Endothelial cell of umbilical vein (primary cell): ENCODE results near the gene CXCL6. TPM values are rescaled to one million over a fixed set of nuclear protein-coding genes. Genes with fewer than 3 reads are reported as not detected.

ENCODE experiments used
- BruUV-seq: library from RNA; stranded (reverse); fragments of 400-500 nt; replicated peaks from 2 replicates; lab custom pipeline; 2021; lab: Mats Ljungman, UMichigan
- CTCF ChIA-PET: fragments of 300-600, 350-600 bp; sonication (Branson Sonifier 250); formaldehyde crosslinking; loops from one replicate; lab custom pipeline; 2021; ENCODE audit warnings: antibody characterized with exemption, inconsistent platforms; lab: Charles Lee
- POLR2A ChIA-PET: fragments of 300-600, 350-600 bp; sonication (Branson Sonifier 250); formaldehyde crosslinking; loops from one replicate; lab custom pipeline; 2021; ENCODE audit warnings: antibody characterized with exemption, inconsistent platforms; lab: Charles Lee
- DNase-seq: peaks from one replicate; pipeline ENCODE4 v3.0.0-alpha.2; 2011; ENCODE audit warnings: low read depth, low spot score
- FAIRE-seq: peaks from 2 replicates; lab custom pipeline; 2011; peaks lifted over from hg19 to GRCh38; lab: Jason Lieb, UNC
- H2AFZ ChIP-seq: 2 replicates; pipeline ENCODE4 v1.6.0; 2012; ENCODE audit warnings: low read depth, low read length, control low read depth, inconsistent platforms
- H3K27ac ChIP-seq: 2 replicates; pipeline ENCODE4 v1.5.1; 2011; ENCODE audit warnings: low read depth, mild to moderate bottlenecking, control low read depth, low read length, moderate library complexity; ENCODE audit not compliant: insufficient read depth
- H3K27me3 ChIP-seq, 2 experiments: 2 replicates each; pipeline versions ENCODE4 v1.6.0 to v1.6.1; 2011; ENCODE audit warnings: low read length in 2 of 2, mixed read lengths in 1 of 2; ENCODE audit not compliant: control insufficient read depth in 2 of 2, insufficient read depth in 2 of 2
- H3K36me3 ChIP-seq, 2 experiments: 2 replicates in 1 of 2; 3 replicates in 1 of 2; pipeline ENCODE4 v1.5.1; 2011; ENCODE audit warnings: low read length in 2 of 2, mild to moderate bottlenecking in 1 of 2, moderate library complexity in 1 of 2; ENCODE audit not compliant: control insufficient read depth in 2 of 2, insufficient read depth in 2 of 2; ENCODE audit errors: extremely low read depth in 1 of 2
- H3K4me1 ChIP-seq: 3 replicates; pipeline ENCODE4 v1.5.1; 2011; ENCODE audit warnings: mild to moderate bottlenecking, low read length; ENCODE audit not compliant: control insufficient read depth, insufficient read depth; ENCODE audit errors: extremely low read depth
- H3K4me2 ChIP-seq: 2 replicates; pipeline ENCODE4 v1.6.1; 2011; ENCODE audit warnings: low read length, control low read depth, mixed read lengths; ENCODE audit not compliant: insufficient read depth
- H3K4me3 ChIP-seq, 3 experiments: fragments of 200-600 bp in 1 of 3; sonication (generic), shearing (Covaris generic) in 1 of 3; replicated peaks in 1 of 3; 2 replicates each; pipeline ENCODE4 v1.5.1; 2011 to 2016; ENCODE audit warnings: control low read depth in 3 of 3, low read length in 3 of 3, mild to moderate bottlenecking in 2 of 3, inconsistent platforms in 1 of 3, low read depth in 1 of 3, moderate library complexity in 1 of 3; ENCODE audit not compliant: insufficient read depth in 1 of 3
- H3K79me2 ChIP-seq: 2 replicates; pipeline ENCODE4 v1.6.0; 2012; ENCODE audit warnings: low read length, inconsistent platforms; ENCODE audit not compliant: control insufficient read depth, insufficient read depth
- H3K9ac ChIP-seq: replicated peaks from 2 replicates; pipeline ENCODE3; 2011; ENCODE audit warnings: low read length, control low read depth; ENCODE audit not compliant: insufficient read depth; ENCODE audit errors: extremely low read depth
- H3K9me1 ChIP-seq: replicated peaks from 3 replicates; pipeline ENCODE4 v1.6.0; 2011; ENCODE audit warnings: mild to moderate bottlenecking, low read length; ENCODE audit not compliant: control insufficient read depth, insufficient read depth; ENCODE audit errors: extremely low read depth
- H3K9me3 ChIP-seq: replicated peaks from 2 replicates; pipeline ENCODE4 v1.5.1; 2012; ENCODE audit warnings: low read length, inconsistent platforms; ENCODE audit not compliant: control insufficient read depth, insufficient read depth
- H4K20me1 ChIP-seq: replicated peaks from 2 replicates; pipeline ENCODE3; 2011; ENCODE audit warnings: mild to moderate bottlenecking, low read length; ENCODE audit not compliant: control insufficient read depth, insufficient read depth; ENCODE audit errors: extremely low read depth
- EZH2 ChIP-seq: IDR thresholded peaks from 2 replicates; pipeline ENCODE4 v1.6.1; 2012; ENCODE audit warnings: borderline replicate concordance, low read depth, mild to moderate bottlenecking, moderate library complexity, low read length, inconsistent platforms; ENCODE audit not compliant: severe bottlenecking
- FOS ChIP-seq: IDR thresholded peaks from 2 replicates; pipeline ENCODE4 v1.6.1; 2011; ENCODE audit warnings: mild to moderate bottlenecking, low read length, moderate library complexity, borderline replicate concordance; ENCODE audit not compliant: insufficient read depth
- GATA2 ChIP-seq: IDR thresholded peaks from 2 replicates; pipeline ENCODE4 v1.7.0; 2011; ENCODE audit warnings: low read depth, mild to moderate bottlenecking, moderate library complexity, mixed read lengths, low read length; ENCODE audit not compliant: insufficient read length, insufficient read depth
- JUN ChIP-seq: IDR thresholded peaks from 2 replicates; pipeline ENCODE4 v1.6.1; 2011; ENCODE audit warnings: borderline replicate concordance, low read depth; ENCODE audit not compliant: insufficient read length, insufficient read depth
- MYC ChIP-seq: IDR thresholded peaks from one replicate; pipeline ENCODE4 v1.6.1; 2011; ENCODE audit warnings: mild to moderate bottlenecking, low read depth, low read length
- POLR2A ChIP-seq: IDR thresholded peaks from 2 replicates; pipeline ENCODE4 v1.6.1; 2012; ENCODE audit warnings: low read depth, mild to moderate bottlenecking, control low read depth, low read length
- POLR2AphosphoS5 ChIP-seq: IDR thresholded peaks from 2 replicates; pipeline ENCODE4 v1.6.1; 2012; ENCODE audit warnings: low read depth, mild to moderate bottlenecking, control low read depth, low read length, moderate library complexity; ENCODE audit not compliant: insufficient read depth
- dilution Hi-C: fragments of 300-500 bp; cut with MboI; formaldehyde crosslinking; loops from one replicate; pipeline ENCODE4 v1.15.0; 2019; ENCODE audit warnings: low sequenced_read_pairs; ENCODE audit not compliant: extremely low pct_ligation_motif_present
- intact Hi-C: fragments of 100-400 bp; cut with micrococcal nuclease; formaldehyde crosslinking; loops from one replicate; pipeline ENCODE4 v1.10.0; 2022
- polyA plus RNA-seq, 4 experiments: library from polyadenylated mRNA; depleted of rRNA in 3 of 4; stranded (reverse) in 3 of 4; unstranded in 1 of 4; fragments of >200 nt; gene quantifications; 2 replicates each; pipeline versions ENCODE4 v1.2.1 to v1.2.3, GENCODE V29; 2011 to 2012; ENCODE audit warnings: missing spikeins in 1 of 4
- total RNA-seq: library from RNA; stranded (reverse); gene quantifications from 2 replicates; pipeline ENCODE4 v1.2.3, GENCODE V29; 2021
- TF ChIP-seq, protein P1 (sequence below): IDR thresholded peaks from 2 replicates; pipeline ENCODE4 v1.6.1; 2011; ENCODE audit not compliant: insufficient read depth, insufficient read length
- TF ChIP-seq, protein P2 (sequence below), 2 donors: IDR thresholded peaks; 1 replicate in 1 of 2; 2 replicates in 1 of 2; pipeline ENCODE4 v1.5.1; 2011; ENCODE audit warnings: low read length in 2 of 2, mild to moderate bottlenecking in 2 of 2, moderate library complexity in 2 of 2, control low read depth in 1 of 2, inconsistent platforms in 1 of 2, low read depth in 1 of 2; ENCODE audit not compliant: insufficient read depth in 1 of 2; ENCODE audit errors: extremely low read depth in 1 of 2

CXCL6 gene
- total and polyA plus RNA-seq, 2 donors (not counting 3 experiments of a cell fraction or from before 2014, with no cell fraction given) = 0.81 to 1.2 TPM

DNA sequence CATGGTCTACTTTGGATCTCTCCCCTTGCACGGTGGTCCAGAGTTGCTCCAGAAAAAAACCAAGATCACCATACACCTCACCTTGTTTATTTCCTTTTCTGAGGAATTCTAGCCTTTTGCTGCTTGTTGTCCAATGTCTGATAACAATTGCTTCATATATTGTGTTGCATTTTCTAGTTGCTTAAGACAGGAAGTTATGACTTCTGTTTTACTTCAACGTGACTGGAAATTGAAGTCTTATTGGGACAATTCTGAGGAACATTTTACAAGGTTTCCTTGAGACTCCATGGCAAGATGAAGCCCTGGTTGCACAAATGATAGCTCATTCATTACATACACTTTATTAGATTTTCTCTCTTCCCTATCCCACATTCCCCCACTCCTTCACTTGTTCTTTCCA, 37.9 kb downstream of the CXCL6 start:
- no peak overlapping the region for H3K4me3 ChIP-seq
- TF ChIP-seq MYC = no peak
- TF ChIP-seq GATA2 = no peak
- TF ChIP-seq, protein P1, sequence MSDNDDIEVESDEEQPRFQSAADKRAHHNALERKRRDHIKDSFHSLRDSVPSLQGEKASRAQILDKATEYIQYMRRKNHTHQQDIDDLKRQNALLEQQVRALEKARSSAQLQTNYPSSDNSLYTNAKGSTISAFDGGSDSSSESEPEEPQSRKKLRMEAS = no peak
- TF ChIP-seq POLR2AphosphoS5 = no peak
- TF ChIP-seq FOS = no peak
- TF ChIP-seq POLR2A = no peak
- no peak for TF ChIP-seq EZH2
- TF ChIP-seq, protein P2, sequence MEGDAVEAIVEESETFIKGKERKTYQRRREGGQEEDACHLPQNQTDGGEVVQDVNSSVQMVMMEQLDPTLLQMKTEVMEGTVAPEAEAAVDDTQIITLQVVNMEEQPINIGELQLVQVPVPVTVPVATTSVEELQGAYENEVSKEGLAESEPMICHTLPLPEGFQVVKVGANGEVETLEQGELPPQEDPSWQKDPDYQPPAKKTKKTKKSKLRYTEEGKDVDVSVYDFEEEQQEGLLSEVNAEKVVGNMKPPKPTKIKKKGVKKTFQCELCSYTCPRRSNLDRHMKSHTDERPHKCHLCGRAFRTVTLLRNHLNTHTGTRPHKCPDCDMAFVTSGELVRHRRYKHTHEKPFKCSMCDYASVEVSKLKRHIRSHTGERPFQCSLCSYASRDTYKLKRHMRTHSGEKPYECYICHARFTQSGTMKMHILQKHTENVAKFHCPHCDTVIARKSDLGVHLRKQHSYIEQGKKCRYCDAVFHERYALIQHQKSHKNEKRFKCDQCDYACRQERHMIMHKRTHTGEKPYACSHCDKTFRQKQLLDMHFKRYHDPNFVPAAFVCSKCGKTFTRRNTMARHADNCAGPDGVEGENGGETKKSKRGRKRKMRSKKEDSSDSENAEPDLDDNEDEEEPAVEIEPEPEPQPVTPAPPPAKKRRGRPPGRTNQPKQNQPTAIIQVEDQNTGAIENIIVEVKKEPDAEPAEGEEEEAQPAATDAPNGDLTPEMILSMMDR (IDR thresholded peaks at IDR 0.05; ENCODE audit: extremely low read depth in 1 of 2, insufficient read depth in 1 of 2, low read depth in 1 of 2, low read length in 2 of 2) = no peak
- TF ChIP-seq JUN = no peak
- no peaks in the 10 kb centered on the region for H3K27me3 ChIP-seq
- H3K4me2 ChIP-seq = no peak overlapping the region
- H4K20me1 ChIP-seq = no peaks in the 10 kb centered on the region
- intact Hi-C loops = no loop called here
- CTCF ChIA-PET = no interaction called here
- no peak for DNase-seq
- H3K27ac ChIP-seq = no peak overlapping the region
- dilution Hi-C loops = no loop called here
- FAIRE-seq = no peak
- POLR2A ChIA-PET = no interaction called here
- H3K9ac ChIP-seq = no peak overlapping the region
- H3K9me3 ChIP-seq = no peaks in the 10 kb centered on the region
- H3K4me1 ChIP-seq = peaks cover 26% of the 10 kb centered on the region
- H3K79me2 ChIP-seq = peaks cover 4% of the 10 kb centered on the region
- BruUV-seq = no TSS peak
- no peaks in the 10 kb centered on the region for H3K9me1 ChIP-seq
- H2AFZ ChIP-seq = no peak overlapping the region
- H3K36me3 ChIP-seq = no peaks in the 10 kb centered on the region
